Stimulated activated CD4-positive, alpha-beta T cell treated with anti-CD3 and anti-CD28 coated beads, Interleukin-1b, Interleukin-23, amount 100 ng/mL, for 4 hours (primary cell): ENCODE results near the gene GPER1.
A peak's percentile ranks its signal among the peaks of the same experiment; 100 is the strongest.
"Not testable (repeated sequence)": the region's sequence is repeated elsewhere in the genome, so short reads cannot be mapped to it uniquely, and the experiment has no call there.

Experiments used
- DNase-seq, 2 donors: peaks; one replicate each; pipeline ENCODE4 v3.0.0-alpha.2; 2020; ENCODE audit warnings: low read depth in 2 of 2

The GPER1 gene

DNA sequence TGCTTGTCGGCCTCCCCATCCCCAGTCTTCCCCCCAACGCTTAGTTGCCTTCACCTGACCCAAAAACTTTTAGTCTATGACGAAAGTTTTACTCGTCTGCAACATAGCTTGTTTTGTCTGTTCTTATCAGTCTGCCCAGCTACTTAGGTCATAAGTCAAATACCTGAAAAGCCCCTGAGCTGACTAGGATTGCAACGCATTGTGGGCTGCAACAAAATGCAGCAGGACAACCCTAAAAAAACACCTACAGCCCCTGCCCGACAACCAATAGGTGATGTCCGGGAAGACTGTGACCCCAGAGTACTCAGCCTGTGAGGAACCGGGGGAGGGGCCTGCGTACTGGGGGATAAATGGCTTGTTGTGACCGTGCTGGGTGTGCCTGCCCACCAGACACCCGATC lies 19.3 kb upstream of the GPER1 start:
- no peak for DNase-seq

DNA sequence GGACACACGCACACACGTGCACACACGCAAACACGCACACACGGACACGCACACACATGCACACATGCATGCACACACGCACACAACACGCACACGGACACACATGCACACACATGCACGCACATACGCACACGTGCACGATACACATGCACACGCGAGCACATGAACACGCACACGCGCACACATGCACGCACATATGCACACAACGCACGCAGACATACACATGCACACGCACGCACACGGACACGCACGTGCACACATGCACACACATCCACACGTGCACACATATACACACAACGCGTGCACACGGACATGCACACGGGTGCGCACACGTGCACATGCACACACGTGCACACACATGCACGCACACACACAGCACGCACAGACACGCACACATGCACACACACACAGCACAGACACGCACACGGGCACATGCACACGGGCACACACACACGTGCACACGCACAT lies 17.3 kb upstream of the GPER1 start:
- no peak for DNase-seq

DNA sequence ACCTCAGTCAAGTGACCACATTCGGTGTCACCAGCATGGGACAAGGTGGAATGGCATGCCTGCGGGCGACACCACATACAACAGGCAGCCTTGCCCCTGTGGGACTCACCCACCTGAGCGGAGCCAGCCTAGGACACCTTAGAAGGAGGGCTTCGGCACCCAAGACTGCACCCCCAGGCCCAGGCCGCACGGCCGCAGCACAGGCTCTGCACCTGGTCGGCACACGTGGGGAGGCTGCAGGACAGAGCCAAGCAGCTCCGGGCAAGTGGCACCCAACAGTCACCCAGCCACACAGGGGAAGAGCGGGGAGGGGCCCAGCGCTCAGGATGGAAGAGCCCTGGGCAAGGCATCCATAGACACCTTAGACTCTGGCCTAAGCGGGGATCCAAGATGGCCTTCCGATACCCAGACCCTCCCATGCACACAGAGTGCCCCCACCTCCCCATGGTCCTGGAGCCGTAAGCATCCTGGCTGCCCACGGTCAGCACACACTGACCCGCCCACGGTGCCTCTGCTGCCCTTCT lies 16.1 kb upstream of the GPER1 start:
- no peak for DNase-seq

DNA sequence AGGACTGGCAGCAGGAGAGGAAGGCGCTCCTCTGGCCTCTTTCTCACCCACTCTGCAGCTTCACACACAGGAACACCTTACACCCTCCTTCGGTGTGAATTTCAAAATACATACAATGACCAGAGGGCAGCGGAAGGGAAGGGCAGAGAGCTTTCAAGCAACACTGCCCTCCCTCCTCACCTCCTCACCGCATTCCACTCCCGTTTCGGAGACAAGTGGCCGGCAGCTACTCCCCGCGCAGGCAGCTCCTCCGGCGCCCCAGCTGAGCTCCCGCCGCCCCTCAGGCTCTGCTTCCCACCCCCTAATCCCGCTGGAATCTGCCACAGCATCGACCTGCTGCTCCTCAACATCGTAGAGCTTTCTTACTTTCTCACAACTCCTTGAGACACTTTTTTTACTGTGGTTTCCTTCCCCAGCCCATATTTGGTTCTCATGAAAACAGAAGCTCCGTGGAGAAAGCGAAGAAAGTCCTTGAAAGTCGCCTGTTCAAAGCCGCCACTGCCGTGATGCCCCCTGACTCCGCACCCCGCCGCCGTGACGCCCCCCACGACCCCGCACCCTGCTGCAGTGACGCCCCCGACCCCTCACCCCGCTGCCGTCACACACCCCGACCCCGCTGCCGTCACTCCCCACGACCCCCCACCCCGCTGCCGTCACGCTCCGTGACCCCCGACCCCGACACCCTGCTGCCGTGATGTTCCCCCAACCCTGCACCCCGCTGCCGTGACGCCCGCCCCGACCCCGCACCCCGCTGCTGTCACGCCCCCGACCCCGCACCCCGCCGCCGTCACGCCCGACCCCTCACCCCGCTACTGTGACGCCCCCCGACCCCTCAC lies 14.6 kb upstream of the GPER1 start:
- no peak for DNase-seq

DNA sequence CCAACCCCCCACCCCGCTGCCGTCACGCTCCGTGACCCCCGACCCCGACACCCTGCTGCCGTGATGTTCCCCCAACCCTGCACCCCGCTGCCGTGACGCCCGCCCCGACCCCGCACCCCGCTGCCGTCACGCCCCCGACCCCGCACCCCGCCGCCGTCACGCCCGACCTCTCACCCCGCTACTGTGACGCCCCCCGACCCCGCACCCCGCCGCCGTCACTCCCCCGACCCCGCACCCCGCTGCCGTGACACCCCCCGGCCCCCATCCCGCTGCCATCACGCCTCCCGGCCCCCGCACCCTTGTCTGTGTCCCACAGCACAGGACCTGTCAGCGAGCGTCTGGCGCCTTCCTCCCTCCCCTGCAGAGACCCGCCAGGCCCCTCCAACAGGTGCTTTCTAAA lies 13.9 kb upstream of the GPER1 start:
- DNase-seq: not testable (repeated sequence)

DNA sequence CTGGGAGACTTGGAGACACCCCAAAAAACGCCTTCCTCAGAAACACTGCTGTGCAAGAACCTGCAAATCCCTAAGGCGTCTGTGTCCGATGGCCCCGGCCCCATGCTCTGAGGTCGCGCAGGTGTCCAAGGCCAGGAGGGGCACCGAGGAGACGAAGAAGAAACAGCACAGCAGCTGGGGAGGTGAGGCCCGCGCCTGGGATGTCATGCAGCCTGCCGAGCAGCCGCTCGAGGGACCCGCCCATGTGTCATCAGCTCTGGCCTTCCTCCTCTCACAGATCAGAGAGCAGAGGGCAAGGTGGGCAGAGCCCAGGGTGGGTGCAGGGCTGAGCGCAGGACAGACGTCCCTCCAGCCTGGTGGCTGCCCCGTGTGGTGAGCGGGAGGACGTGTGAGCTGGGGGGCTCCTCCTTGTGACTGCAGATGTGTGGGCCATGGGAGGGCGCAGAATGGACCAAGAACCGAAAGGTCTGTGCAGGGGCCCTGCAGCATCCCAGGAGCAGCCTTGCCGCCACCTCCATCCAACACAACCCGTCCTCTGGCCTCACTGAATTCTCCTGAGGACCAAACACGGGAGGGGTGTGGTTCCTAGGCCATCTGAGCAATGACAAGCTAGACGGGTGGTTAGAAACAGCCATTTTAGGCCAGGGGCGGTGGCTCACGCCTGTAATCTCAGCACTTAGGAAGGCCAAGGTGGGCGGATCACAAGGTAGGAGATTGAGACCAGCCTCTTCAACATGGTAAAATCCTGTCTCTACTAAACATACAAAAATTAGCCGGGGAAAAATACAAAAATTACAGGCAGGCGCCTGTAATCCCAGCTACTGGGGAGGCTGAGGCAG lies 13.1 kb upstream of the GPER1 start:
- DNase-seq: no peak

DNA sequence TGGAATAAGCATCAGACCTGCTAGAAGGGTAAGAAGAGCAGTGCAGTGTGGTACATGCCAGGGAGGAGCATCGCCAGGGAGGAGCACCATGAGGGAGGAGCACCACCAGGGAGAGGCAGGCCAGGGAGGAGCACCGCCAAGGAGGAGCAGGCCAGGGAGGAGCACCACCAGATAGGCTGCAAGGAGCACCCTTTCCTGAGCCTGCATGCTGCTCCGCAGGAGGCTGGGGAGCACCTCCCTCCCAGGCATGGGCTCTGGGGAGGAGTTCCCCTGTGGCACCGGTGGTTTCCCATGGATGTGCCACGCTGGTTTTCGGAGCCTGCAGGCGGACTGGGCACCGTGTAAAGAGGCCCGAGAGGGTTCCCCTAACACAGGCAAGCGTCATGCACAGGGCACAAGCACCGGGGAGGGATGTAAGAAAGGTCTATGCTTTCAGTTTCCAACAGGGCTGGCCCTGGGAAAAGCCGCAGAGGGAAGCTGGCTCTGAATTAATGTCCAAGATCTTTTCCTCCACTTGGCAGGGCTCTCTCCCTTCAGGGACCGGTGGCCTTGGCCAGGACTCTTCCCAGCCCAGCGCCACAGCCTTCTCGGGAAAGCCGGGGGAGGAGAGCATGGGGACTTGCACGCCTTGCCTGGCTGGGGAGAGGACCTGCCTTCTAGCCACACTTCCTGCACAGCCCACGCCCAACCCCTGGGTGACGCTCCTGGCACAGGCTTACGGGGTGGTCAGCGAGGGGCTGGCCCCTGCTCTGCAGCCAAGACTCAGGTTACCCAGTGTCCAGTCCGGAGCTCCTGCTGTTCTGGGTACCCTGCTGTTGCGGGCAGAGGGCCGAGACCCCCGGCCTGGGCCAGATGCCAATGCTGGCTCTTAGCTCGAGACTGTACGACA lies 11.5 kb upstream of the GPER1 start:
- no peak for DNase-seq

DNA sequence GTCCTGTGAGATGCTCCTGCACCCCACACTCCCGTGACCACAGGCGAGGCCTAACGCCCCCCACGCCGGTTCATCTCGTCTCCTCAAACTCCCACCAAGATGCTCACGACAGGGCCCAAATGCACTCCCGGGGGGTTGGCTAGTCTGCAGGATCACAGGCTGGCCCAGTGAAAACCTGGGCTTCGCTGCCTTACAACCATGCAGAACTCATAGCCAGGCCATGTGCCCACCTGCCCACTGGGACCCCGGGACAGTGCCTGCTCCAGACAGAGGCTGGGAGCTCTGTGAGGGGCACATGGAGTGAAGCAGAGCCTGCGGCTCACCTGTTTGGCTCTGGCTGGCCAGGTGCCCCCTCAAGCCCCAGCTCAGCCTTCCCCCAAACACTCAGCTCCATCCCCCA lies 9.4 kb upstream of the GPER1 start:
- DNase-seq: no peak

DNA sequence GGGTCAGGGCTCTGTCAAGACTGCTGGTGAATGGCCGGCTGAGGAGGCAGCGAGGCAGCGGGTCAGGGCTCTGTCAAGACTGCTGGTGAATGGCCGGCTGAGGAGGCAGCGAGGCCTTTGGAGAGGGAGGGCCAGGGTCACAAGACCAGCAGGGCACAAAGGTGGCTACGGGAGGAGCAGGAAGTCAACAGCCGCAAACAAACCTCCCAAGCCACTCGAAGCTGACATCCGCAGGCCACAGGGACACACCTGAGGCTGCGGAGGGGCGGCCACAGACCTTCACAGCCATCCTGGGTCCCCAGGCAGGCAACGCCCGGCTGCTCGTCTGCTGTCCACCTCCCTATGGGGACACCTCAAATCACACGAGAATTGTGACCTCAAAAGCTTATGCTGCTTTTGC lies 8.9 kb upstream of the GPER1 start:
- DNase-seq: no peak

DNA sequence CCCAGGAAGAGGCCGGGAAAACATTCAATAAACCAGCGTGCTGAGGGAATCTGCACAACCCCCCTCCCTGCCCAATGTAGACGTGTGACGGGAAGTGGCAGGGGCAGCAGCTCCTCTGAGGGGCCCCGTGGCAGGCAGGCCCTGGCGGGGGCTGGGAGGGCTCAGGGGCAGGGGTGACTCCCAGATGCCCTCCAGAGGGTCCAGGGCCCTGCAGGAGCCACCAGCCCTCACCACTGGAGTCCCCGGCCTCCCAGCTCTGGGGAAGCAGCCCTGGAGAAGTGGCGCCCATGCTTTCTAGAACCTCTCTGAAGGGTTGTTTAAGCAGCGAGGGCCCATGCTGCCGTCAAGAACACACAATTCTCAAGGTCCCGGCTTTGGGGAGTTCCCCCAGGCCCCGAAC lies 8.4 kb upstream of the GPER1 start:
- DNase-seq: no peak

DNA sequence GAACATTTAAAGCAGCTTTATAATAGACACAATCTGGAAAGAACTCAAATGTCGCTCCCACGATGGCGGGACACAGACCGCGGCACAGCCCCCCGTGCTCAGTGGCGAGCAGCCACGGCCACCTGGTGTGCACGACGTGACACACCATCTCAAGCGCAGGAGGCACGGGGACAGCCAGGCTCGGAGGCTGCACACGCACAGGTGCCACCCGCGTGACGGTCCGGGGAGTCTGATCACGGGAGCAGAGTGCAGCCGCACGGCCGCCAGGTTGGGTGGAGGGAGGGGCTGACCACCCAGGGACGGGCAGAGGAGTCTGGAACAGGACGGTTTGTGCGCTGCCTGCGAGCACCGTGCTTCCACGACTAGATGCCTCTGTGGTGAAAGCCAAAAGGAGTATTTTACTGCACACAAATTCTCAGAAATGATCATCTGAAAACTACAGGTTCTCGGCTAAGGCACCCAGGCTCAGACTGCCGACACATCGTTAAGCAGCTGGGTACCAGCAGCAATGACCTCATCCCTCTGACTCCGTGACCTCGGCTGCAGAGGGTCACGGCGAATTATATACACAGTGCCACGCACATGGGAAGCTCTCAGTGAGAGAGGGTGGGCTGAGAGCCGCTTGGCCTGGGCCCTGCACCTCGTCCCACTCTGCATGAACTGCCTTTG lies 7.5 kb upstream of the GPER1 start:
- no peak for DNase-seq

DNA sequence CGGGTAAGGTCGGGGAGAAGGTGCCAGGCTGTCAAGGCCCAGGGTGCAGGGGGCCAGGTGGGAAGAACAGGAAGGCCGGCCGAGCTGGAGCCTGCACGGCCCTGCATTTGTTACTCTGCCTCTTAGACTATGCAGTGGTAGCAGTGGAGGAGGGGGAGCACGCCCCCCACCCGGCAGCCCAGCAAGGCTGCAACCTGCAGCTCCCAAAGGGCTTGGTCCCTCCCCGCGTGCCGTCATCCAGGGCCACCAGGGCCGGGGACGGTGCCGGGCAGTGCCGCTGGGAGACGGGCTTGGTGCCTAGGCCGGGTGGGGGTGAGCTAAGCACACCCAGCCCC lies 7.0 kb upstream of the GPER1 start:
- DNase-seq: no peak

DNA sequence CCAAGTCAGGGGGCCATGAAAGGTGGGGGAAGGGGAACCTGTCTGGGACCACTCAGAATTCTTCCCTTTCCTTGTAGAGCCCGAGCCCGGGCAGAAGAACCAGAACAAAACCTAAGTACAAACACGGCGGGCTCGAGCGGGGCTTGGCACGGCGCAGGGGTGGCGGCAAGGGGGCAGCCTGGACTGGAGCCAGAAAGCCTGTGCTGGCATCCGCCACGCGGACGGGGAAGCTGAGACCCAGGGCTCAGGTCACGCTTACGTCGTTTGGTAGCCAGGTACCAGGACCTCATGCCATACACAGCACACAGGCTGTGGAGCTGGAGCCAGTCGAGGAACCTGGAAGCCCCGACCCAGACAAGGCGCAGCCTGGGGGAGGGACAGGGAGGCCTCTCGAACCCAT lies 6.6 kb upstream of the GPER1 start:
- DNase-seq: no peak

DNA sequence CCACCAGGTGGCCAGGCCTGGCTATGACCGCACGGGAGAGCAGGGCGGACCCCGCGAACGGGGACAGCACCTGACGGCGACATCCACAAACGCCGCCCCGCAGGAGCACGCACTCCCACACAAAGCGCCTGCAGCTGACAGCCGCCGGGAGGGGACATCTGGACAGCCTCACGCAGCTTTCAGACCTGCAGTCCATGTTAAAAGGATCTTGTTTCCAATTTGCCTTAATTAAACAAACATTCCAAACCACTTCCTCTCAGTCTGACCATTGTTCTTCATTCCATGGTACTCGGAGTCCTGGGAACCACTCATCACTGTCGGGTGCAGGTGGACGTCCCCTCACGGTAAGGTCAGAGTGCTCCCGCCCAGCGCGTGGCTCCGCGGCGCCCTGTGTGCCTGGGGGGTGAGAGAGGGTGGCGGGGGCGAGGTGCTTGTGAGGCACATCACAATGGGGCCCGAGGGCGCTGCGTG lies 5.9 kb upstream of the GPER1 start:
- no peak for DNase-seq

DNA sequence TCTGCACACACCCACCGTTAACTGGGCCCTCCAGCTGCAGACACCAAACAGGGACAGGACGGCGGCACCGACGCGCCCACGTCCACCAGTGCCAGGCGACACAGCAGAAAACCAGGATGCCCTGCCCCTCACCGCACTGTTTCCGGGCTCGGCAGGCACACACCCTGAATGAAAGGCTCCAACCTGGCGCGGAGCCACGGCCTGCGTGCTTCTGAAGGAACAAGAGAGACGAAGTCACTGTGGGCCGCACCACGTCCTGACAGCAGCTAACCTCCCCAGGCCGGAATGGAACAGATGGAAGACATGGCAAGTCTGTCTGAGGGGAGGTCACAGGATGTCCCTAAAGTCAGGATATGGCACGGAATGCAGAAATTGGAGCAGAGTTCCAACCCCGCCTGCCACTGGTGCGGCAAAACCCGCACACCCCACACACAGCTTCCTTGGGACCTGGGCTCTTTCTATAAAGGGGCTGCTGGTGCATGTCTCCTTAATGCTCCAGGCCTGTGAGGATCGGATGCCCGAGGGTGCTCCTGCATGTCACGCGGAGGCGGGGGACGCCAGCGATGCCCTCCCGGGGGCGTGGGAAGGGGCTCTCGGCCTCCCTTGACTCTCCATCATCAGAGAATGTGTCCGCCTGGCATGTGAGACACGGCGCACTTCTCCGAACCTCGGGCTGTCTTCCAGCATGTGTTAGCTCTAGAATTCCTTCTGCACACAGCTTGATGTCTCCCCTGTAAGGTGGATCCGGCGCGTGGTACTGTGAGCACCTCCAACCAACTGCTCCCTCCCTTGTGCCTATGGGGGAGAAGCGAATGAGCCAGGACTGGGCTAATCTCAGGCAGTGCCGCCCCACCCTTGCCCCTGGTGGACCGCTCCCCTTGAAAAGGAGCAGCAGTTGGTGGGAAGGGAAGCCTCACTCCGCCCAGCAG lies 3.9 kb upstream of the GPER1 start:
- no peak for DNase-seq

DNA sequence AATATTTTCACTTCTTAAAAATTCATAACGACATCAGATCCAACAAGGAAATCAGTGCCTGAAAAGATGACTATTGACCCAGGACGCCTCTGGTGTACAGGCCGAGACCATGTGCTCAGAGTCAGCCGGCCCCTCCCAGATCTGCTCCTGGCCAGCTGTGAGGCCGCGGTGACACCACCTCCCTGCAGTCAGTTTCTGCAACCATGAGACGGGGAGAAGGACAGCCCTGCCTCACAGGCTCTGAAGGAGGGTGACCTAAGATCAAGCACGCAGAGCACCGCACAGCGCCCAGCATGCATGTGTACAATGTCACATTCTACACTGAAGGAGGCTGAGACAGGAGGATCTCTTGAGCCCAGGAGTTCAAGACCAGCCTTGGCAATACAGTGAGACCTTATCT lies 2.6 kb upstream of the GPER1 start:
- DNase-seq: no peak

DNA sequence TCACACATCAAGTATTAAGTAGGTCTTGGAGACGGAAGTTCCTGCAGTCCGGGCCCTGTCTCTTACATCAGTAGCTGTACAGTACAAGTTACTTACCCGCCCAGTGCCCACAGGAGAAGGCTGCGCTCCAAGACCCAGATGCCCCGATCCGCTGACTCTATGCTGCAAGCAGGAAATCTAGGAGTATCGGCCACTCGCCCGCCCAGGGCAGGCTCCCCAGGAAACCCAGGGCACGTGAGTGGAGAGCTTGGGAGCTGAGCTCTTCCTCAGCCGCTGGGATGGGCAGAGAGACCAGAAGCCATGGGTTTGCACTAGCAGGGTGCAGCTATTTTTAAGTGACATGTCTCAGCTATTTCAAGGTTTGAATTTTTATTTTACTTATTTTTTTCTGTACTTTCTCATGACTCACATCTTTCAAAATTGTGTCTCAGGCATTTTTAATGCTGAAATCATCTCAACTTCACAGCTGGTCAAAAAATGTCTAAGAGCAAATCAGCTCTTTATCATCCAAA lies 1.9 kb upstream of the GPER1 start:
- DNase-seq: no peak

DNA sequence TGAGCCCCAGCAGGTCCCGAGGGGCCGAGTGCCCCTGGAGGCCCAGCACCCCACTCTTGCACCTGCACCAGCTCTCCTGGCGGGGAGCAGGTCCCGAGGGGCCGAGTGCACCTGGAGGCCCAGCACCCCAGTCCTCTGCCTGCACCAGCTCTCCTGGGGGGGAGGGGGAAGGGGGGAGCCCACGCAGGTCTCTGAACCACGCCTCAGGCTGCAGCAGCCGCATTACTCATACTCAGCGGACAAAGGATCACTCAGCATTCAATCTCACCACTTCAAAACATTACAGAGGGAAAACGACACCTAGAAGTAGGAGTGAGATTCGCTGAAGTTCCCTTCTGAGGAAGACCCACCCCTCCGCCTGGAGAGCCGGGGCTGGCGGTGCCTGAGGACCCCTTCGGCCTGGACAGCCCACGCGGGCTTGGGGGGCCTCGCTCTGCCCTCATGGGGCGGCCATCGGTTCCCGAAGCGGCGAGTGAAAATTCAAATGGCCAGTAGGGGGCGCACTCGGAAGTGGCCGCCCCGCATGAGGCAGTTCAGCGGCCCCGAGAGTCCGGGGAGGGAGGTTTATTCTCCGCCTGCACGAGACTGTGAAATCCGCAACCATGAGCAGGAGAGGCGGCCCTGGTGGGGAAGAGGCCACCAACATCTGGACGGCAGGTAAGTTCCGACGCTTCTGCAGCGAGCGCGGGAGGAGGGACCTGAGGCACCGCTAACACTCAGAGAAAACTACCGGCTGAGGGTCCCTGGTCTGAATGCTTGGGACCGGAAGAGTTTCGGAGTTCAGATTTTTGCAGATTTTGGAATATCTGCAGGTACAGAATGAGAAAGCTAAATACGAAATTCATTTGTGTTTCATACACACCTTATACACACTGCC lies 1.1 kb upstream of the GPER1 start:
- DNase-seq: peak; percentile 63

DNA sequence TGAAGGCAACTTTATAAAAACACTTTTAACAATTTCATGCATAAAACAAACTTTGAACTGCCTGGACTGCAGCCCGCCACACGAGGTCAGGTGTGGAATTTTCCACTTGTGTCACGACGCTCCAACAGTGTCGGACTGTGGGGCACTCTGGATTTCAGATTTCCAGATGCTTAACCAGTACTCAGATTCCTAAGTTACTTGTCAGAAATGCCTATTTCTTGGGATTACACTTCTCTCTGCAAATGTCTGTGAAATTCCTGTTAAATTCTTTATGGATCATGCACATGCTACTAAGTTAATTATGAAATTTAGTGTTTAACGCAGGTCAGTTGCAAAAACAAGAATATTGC lies 473 bp upstream of the GPER1 start:
- DNase-seq: no peak
